GM19099 (cell line): ENCODE measurements around the gene STAT5A.

Experiments used
- POLR2A ChIP-seq: IDR thresholded peaks from 3 replicates; pipeline ENCODE4 v1.6.1; 2011; ENCODE audit warnings: low read depth; ENCODE audit not compliant: insufficient read length; ENCODE audit errors: extremely low read depth

The STAT5A gene

GRCh38 chr17:42287977-42288802 lies at the start of gene STAT5A:
STAT5A (plus strand) TSS chr17:42288498; CDS start chr17:42289412, 914 bp downstream.
- peak; percentile 73 for TF ChIP-seq POLR2A

GRCh38 chr17:42240201-42240600 lies 48.1 kb upstream of the STAT5A start:
- no peak for TF ChIP-seq POLR2A

GRCh38 chr17:42241871-42242270 lies 46.4 kb upstream of the STAT5A start:
- no peak for TF ChIP-seq POLR2A

GRCh38 chr17:42243493-42243982 lies 44.8 kb upstream of the STAT5A start:
- TF ChIP-seq POLR2A, result no peak

- TF ChIP-seq POLR2A, result no peak
These were observed 41.8 kb upstream of the STAT5A start for GRCh38 chr17:42246515-42246914.

DNA sequence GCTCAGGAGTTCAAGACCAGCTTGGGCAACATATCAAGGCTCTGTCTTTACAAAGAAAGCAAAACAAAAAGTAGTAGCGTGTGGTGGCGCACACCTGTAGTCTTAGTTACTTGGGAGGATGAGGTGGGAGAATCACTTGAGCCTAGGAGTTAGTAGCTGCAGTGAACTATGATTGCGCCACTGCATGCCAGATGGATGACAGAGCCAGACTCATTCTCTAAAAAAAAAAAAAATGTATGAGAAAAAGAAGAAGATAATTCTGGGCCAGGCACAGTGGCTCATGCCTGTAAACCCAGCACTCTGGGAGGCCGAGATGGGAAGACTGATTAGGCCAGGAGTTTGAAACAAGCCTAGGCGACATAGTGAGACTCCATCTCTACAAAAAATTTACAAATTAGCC lies 40.6 kb upstream of the STAT5A start:
- no peak for TF ChIP-seq POLR2A

- peak; percentile 77 for TF ChIP-seq POLR2A
These were observed 39.7 kb upstream of the STAT5A start for GRCh38 chr17:42248351-42249179.

DNA sequence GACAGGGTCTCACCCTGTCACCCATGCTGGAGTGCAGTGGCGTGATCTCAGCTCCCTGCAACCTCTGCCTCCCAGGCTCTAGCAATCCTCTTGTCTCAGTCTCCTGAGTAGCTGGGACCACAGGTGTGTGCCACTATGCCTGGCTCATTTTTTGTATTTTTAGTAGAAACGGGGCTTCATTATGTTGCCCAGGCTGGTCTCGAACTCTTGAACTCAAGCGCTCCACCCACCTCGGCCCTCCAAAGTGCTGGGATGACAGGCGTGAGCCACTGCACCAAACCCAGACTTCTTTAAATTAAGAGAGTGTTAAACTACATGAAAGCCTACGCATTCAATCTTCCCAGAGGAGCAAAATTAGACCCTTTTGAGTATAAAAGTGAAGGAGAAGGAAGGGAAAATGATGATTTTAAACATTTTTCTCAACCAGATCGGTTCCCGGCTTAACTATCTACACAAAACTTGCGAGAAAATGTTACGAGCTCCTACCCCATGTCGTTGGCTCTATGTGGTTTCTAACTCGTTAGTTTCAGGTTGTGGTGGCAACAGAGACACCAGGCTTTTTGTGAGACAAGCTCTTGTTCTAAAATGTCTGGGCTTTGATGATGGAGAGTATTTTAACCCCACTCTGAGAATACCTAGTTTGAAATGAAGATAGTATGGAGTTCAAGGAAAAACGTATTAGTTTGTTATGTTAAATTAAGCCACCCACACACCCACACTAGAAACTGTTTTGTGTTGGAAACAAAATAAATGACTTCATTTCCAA lies 38.4 kb upstream of the STAT5A start:
- no peak for TF ChIP-seq POLR2A

DNA sequence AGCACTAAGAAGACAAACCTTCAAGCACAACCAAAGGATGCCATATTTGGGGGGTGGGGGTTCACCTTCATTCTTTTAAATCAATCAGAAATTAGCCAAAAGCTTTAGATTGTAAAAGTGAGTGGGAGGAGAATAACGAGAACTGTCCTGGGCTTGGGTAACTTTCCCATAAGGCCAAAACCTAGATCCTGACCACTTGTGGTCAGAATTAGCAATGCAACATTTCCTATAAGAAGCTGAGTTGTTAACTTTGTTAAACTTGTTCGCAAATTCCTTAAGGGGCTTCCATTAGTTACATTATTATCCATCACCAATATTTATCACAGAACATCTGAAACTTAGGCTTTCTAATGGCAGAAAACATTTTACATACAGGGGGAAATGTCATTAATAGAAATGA lies 37.2 kb upstream of the STAT5A start:
- TF ChIP-seq POLR2A, result no peak

- no peak for TF ChIP-seq POLR2A
These were observed 35.4 kb upstream of the STAT5A start for GRCh38 chr17:42252597-42253550.

DNA sequence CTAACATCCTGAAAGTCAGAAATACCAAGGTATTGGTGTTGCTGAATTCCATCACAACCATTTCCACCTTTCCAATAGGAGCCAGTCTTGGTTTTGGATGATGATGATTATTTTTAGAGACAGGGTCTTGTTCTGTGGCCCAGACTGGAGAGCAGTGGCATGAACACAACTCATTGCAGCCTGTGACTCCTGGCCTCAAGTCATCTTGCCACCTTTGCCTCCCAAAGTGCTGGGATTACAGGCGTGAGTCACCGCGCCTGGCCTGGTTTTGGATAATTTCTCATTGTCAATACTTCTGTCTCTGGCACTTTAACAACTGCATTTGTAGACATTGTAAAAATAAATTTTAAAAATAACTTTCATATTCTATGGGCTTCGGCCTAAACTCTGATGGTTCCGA lies 34.7 kb upstream of the STAT5A start:
- TF ChIP-seq POLR2A, result no peak

GRCh38 chr17:42255445-42255844 lies 32.9 kb upstream of the STAT5A start:
- no peak for TF ChIP-seq POLR2A

DNA sequence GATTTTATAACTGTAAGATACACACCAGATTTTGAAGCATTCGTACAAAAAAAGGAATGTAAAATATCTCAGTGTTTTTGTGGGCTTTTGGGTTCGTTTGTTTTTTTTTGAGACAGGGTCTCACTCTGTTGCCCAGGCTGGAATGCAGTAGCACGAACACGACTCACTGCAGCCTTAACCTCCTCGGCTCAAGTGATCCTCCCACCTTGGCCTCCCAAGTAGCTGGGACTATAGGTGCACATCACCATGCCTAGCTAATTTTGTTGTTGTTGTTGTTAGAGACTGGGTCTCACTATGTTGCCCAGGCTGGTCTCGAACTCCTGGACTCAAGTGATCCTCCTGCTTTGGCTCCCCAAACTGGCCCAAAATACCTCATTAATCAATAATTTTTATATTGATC lies 28.0 kb upstream of the STAT5A start:
- TF ChIP-seq POLR2A, result no peak

DNA sequence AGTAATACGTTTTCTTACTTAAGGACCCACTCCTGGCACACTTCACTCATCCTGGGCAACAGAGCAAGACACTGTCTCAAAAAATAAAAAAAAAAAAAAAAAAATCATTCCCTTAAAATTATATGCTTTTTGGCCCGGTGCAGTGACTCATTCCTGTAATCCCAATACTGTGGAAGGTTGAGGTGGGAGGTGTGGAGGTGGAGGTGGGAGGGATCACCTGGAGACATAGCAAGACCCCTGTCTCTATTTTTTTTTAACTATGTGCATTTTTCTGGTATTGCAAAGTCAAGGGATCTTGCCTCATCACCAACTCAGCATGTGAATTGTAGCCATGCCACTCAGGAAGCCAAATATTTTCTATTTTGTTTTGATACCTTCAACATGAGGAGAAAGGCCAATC lies 21.8 kb upstream of the STAT5A start:
- TF ChIP-seq POLR2A, result no peak

DNA sequence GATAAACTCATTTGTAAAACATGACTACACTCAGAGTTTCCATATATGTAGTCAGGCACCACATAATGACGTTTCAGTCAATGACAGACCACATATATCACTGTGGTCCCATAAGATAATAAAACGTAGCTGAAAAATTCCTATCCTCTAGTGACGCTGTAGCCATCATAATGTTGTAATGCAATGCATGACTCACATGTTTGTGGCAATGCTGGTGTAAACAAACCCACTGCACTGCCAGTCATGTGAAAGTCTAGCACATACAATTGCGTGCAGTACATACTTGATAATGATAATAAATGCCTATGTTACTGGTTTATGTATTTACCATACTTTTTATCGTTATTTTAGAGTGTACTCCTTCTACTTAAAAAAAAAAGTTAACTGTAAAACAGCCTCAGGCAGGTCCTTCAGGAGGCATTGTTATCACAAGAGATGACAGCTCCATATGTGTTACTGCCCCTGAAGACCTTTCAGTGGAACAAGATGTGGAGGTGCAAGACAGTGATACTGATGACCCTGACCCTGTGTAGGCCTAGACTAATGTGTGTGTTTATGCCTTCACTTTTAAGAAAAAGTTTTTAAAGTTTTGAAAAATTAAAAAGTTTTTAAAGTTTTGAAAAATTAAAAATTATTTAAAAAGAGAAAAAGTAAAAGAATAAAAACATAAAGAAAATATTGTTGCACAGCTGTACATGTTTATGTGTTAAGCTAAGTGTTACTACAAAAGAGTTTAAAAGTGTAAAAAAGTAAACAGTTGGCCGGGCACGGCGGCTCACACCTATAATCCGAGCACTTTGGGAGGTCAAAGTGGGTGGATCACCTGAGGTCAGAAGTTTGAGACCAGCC lies 21.2 kb upstream of the STAT5A start:
- TF ChIP-seq POLR2A, result no peak
